HG03457 (cell line): Measurements from ENCODE around the gene MTG2.

Source experiments
- ATAC-seq: cut with Tn5 transposase; IDR thresholded peaks from one replicate; pipeline ENCODE4 v1.9.1; 2021; ENCODE audit warnings: moderate number of reproducible peaks; ENCODE audit not compliant: unreplicated experiment

Gene MTG2

DNA sequence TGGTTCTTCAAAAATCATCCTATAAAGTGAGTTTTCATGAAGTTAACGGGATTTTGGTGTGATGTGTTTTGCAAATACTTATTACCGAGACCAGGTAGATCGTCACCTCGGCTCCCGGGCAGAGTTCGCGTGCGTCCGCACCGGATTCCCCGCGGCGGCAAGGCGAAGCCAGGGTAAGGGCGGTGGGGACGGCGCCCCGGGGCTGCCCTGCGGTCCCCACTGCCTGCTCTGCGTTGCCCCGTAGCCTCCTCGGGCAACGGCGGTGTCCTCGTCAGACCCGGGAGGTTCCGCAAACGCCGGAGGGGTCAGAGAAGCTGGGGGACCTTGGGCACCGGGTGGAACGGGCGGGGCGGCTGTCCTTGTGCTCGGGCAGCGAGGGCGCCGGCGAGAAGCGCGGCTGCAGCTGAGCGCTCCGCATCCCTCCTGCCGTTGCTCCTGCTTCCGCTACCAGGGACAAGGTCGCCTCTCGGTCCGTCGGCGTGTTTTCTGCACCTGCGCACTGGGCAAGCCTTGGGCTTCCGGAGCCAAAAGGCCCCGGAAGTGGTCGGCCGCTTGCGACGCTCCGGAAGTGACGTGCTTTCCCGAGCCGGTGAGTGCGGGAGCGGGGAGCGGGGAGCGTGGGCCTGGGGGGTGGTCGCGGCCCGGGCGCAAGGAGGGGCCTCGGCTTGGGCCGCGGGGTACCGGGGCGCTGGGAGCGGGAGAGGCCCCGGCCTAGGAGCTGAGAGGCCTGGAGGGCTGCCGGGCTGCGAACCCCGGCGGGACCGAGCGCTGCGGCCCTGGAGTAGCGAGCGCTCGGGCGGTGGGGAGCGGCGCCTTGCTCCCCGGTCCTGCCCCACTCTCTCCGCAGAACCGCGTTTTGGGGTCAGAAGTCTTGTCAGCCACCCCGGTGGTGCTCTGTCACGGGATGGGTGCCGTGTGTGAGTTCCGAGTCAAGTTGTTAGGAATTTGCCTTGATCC lies at the start of gene MTG2:
Gene MTG2, plus strand, starts transcription at position 560 of the 957 bp plus-strand sequence. CDS start 10,393 bp downstream, outside the sequence.
- ATAC-seq, result peak; percentile 89

GRCh38 chr20:62133051-62133845 lies 49.6 kb upstream of the MTG2 start:
- no peak for ATAC-seq

DNA sequence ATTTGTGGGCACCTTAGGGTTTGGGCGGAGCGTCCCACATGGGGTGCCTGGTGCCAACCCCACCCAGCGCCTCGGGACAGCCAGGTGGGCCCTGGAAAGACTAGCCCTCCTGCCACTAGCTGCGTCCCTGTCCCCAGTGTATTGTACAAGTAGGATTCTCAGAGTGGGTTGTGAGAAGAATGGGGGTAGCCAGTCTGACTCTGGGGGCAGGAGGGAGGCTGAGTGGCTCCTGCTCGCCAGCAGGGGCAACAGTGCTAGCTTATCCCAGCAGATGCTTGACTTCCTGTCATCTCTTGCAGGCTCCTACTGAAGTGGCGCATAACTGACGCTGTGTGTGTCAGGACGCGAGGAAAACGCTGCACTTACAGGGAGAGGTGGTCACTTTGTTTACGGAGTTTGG lies 49.0 kb upstream of the MTG2 start:
- no peak for ATAC-seq

DNA sequence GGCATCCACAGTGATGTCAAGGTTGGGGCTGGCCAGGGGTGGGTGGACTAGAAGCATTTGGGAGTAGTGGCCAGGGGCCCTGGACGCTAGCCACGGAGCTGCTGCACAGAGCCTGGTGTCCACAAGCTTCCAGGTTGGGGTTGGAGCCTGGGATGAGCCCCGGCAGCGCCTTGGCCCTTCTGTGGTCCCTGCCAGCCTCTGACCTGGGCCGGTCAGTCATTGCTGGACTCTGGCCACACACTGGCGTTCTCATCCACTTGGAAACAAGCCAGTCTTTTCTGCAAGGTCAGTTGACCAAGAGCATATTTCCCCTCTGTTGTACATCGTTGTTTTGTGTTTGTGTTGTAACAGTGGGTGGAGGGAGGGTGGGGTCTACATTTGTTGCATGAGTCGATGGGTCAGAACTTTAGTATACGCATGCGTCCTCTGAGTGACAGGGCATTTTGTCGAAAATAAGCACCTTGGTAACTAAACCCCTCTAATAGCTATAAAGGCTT lies 48.0 kb upstream of the MTG2 start:
- no peak for ATAC-seq

GRCh38 chr20:62135573-62136266 lies 47.1 kb upstream of the MTG2 start:
- ATAC-seq, result no peak

DNA sequence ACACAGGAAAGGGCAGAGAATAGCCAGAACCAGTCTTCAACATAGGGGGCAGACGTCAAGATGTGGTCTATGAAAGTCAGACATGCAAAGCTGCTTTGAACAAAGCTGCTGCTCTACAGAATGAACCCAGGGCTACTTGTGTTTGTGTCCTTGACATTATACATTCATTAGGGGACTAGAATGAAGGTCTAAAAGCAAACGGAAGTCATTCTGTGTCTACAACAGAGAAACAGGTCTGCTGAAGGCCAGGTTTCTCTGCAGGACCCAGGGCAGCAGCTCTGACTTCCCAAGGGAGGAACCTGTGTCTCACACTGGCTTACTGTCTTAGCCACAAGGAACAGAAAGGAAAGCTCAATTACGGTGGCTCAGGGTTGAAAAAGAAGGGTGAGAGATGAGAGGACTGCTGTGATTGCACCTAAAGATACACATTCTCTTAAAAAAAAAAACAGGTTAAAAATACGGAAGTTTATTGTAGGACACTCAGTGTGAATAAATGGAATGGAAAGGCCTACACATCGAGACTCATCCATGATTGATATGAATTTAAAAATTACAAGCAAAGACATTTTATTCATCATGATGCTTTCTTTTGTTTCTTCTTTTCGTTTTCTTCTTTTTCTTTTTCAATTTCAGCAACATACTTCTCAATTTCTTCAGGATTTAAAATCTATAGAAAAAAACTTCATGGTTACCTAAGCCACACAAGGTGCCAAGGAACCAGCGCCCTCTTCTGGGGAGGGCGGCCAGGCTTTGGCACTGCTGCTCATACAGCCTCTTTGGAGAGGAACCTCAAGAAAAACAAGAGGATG lies 46.3 kb upstream of the MTG2 start:
- ATAC-seq, result no peak

- ATAC-seq, result no peak
These were observed 45.8 kb upstream of the MTG2 start for GRCh38 chr20:62137092-62137384.

GRCh38 chr20:62137478-62138203 lies 45.2 kb upstream of the MTG2 start:
- ATAC-seq, result no peak

- ATAC-seq, result no peak
These were observed 44.7 kb upstream of the MTG2 start for GRCh38 chr20:62138204-62138543.

DNA sequence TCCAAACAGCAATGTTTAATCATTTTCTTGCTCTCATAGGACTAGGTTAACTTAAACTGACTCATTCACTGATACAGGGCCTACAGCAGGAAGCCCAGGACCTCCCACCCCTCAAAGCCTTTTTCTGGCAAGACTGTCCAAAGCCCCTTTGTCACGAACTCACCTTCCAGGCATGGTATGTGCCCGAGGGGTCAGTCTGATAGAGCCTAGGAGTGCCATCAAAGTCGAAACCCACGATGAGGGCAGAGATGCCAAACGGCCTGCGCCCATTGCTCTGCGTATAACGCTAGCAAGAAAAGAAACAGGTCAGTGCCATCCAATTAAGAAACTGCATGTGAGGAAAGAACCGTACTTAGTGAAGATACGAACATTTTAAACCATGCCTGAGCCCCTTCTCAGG lies 43.9 kb upstream of the MTG2 start:
- ATAC-seq, result no peak

- no peak for ATAC-seq
These were observed 43.2 kb upstream of the MTG2 start for GRCh38 chr20:62139636-62140035.

DNA sequence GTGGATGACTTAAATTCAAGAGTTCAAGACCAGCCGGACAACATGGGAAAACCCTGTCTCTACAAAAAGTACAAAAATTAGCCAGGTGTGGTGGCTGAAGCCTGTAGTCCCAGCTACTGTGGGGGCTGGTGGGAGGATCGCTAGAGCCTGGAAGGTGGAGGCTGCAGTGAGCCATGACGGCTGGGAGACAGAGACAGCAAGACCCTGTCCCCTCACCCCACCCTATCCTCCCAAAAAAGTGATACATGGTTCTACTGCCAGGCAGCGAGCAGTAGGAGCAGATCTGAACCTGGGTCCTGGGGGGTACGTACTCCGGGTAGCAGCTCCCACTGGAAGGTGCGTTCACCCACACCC lies 41.8 kb upstream of the MTG2 start:
- ATAC-seq, result no peak

DNA sequence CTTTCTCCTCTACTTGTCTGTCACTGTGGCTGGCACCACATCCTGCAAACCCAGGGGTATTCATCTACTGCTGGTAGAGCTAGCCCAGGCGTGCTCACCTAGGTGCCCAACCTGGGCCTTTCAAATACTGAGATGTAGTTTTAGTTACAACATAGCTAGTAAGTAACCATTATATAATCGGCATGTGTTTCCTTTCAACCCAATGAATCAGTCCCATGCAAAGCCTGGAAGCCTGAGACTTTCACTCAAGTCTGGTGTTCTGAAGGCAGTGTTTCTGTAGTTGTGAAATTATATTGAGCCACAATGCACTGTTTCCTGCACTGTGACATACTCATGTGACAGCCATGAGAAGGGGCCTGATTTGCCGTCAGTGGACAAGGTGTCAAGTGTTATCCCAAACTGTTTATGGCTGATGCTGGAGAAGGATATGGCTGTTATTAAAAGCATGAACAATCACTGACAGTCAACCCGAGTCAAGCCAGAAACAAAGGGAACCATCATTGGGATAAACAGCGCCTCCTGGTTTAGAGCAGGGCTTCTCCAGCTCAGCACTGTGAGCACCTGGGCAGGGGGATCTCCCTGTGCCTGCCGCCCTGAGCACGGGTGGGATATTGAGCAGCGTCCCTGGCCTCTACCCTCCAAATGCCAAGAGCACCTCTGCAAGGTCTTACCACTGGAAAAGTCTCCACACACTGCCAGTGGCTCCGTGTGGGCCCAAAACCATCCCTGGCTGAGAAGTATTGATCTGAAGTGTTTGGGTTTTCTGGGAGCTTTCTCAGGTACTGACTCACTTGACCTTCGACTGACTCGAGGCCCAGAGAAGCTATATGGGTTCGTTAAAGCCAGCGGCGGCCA lies 41.2 kb upstream of the MTG2 start:
- no peak for ATAC-seq

GRCh38 chr20:62142252-62143080 lies 40.4 kb upstream of the MTG2 start:
- peak; percentile 9 for ATAC-seq

GRCh38 chr20:62143081-62143956 lies 39.5 kb upstream of the MTG2 start, which contains the start of the genes PSMA7 and SS18L1:
TSS of gene PSMA7 (minus strand) at chr20:62143394. CDS start at chr20:62143303, 91 bp downstream.
TSS of gene SS18L1 (plus strand) at chr20:62143769. CDS start at chr20:62143821, 52 bp downstream.
- peak; percentile 73 for ATAC-seq

- ATAC-seq, result no peak
These were observed 38.6 kb upstream of the MTG2 start for GRCh38 chr20:62143957-62144825.
